ENCODE data around the gene VKORC1. TPM values are rescaled to one million over a fixed set of nuclear protein-coding genes. Genes with fewer than 3 reads are reported as not detected.

VKORC1 gene
- polyA plus RNA-seq, 1 of the 3 experiments (the other 2 are of a cell fraction): 434 TPM

GRCh38 chr16:31080035-31080629 is 14.5 kb downstream of the VKORC1 start:
- WGBS (ENCODE audit: low lambda C conversion rate): 97% methylated on average over 23 of the region's 40 CpGs
- Histone ChIP-seq H3K79me2 (ENCODE audit: insufficient read depth) (peaks cover 68% of the 10 kb centered on the region), H3K4me3 (ENCODE audit: low read depth in 2 of 2, low read length in 1 of 2) (no peak overlapping the region), H3K27me3 (ENCODE audit: insufficient read depth) (no peaks in the 10 kb centered on the region), H2AFZ (ENCODE audit: low read depth) (no peak overlapping the region), H3K9me3 (no peaks in the 10 kb centered on the region), H3K9ac (no peak overlapping the region), H3F3A (replicated peaks; ENCODE audit: insufficient read depth) (no peaks in the 10 kb centered on the region), H3K9me2 (no peaks in the 10 kb centered on the region), H4K20me1 (ENCODE audit: insufficient read depth) (peaks cover 12% of the 10 kb centered on the region; the same call in 1 of the 2 replicates), H3K4me2 (no peak overlapping the region), H3K36me3 (replicated peaks in 1 of 2; ENCODE audit: control insufficient read depth in 1 of 2, insufficient read depth in 2 of 2, low read length in 1 of 2) (peaks cover 27 to 74% of the 10 kb centered on the region in 2 experiments), H3K4me1 (ENCODE audit: control insufficient read depth in 1 of 2, insufficient read depth in 2 of 2, low read depth in 1 of 2, low read length in 1 of 2) (peaks cover 2 to 6% of the 10 kb centered on the region in 2 experiments; a peak in 3 of 4 replicates), H3K27ac (ENCODE audit: low read depth in 2 of 2, low read length in 1 of 2) (no peak overlapping the region)
- ChIA-PET POLR2A (no interaction called here), CTCF (interaction anchor here (0.5 to 1.6 kb wide), 5 partner anchors 21 to 267 kb away, joined by 4 to 5 read pairs (median 4); partner anchors contain the start of gene HSD3B7)
- no peak for TF ChIP-seq CHD2 (IDR thresholded peaks at IDR 0.05; ENCODE audit: low read length, partially characterized antibody)
- no peak for DNase-seq

DNA sequence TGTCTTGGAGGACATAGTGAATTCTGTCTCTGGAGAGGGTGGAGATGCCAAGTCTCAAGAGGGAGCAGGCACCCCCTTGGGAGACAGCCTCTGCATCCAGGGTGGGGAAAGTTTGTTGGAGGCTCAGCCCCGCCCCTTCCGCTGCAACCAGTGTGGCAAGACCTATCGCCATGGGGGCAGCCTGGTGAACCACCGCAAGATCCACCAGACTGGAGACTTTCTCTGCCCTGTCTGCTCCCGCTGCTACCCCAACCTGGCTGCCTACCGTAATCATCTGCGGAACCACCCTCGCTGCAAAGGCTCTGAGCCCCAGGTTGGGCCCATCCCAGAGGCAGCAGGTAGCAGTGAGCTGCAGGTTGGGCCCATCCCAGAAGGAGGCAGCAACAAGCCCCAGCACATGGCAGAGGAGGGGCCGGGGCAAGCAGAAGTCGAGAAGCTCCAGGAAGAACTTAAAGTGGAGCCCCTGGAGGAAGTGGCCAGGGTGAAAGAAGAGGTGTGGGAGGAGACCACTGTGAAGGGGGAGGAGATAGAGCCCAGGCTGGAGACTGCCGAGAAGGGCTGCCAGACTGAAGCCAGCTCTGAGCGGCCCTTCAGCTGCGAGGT is 15.2 kb downstream of the VKORC1 start:
- ChIA-PET CTCF (interaction anchor here (0.5 to 1.6 kb wide), 3 partner anchors 21 to 266 kb away, joined by 4 to 5 read pairs (median 4); no protein-coding TSS in a partner anchor), POLR2A (no interaction called here)

More for the DNA sequence above, 15.2 kb downstream of the VKORC1 start:
- H3K27ac ChIP-seq (ENCODE audit: low read depth in 2 of 2, low read length in 1 of 2): no peak overlapping the region
- DNase-seq: no peak
- H4K20me1 ChIP-seq (ENCODE audit: insufficient read depth): peaks cover 12% of the 10 kb centered on the region; the same call in 1 of the 2 replicates
- H3K9me3 ChIP-seq: no peaks in the 10 kb centered on the region
- peaks cover 2 to 8% of the 10 kb centered on the region in 2 experiments; a peak in 3 of 4 replicates for H3K4me1 ChIP-seq (ENCODE audit: control insufficient read depth in 1 of 2, insufficient read depth in 2 of 2, low read depth in 1 of 2, low read length in 1 of 2)
- TF ChIP-seq EZH2phosphoT487 (IDR thresholded peaks at IDR 0.05; ENCODE audit: borderline replicate concordance, low read depth): no peak
- no peak for TF ChIP-seq TEAD4 (IDR thresholded peaks at IDR 0.05; ENCODE audit: borderline replicate concordance, insufficient read depth)
- TF ChIP-seq, protein P1, sequence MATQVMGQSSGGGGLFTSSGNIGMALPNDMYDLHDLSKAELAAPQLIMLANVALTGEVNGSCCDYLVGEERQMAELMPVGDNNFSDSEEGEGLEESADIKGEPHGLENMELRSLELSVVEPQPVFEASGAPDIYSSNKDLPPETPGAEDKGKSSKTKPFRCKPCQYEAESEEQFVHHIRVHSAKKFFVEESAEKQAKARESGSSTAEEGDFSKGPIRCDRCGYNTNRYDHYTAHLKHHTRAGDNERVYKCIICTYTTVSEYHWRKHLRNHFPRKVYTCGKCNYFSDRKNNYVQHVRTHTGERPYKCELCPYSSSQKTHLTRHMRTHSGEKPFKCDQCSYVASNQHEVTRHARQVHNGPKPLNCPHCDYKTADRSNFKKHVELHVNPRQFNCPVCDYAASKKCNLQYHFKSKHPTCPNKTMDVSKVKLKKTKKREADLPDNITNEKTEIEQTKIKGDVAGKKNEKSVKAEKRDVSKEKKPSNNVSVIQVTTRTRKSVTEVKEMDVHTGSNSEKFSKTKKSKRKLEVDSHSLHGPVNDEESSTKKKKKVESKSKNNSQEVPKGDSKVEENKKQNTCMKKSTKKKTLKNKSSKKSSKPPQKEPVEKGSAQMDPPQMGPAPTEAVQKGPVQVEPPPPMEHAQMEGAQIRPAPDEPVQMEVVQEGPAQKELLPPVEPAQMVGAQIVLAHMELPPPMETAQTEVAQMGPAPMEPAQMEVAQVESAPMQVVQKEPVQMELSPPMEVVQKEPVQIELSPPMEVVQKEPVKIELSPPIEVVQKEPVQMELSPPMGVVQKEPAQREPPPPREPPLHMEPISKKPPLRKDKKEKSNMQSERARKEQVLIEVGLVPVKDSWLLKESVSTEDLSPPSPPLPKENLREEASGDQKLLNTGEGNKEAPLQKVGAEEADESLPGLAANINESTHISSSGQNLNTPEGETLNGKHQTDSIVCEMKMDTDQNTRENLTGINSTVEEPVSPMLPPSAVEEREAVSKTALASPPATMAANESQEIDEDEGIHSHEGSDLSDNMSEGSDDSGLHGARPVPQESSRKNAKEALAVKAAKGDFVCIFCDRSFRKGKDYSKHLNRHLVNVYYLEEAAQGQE (IDR thresholded peaks at IDR 0.05; ENCODE audit: low read depth, low read length): no peak
- no peak for TF ChIP-seq NFIC (IDR thresholded peaks at IDR 0.05; ENCODE audit: borderline replicate concordance)
- no peak for TF ChIP-seq EP300 (IDR thresholded peaks at IDR 0.05; ENCODE audit: borderline replicate concordance in 1 of 2, low read depth in 1 of 2, low read length in 1 of 2)
- TF ChIP-seq GABPA (IDR thresholded peaks at IDR 0.05; ENCODE audit: low read depth): no peak
- TF ChIP-seq USF1 (IDR thresholded peaks at IDR 0.05; ENCODE audit: borderline replicate concordance, low read depth): no peak
- TF ChIP-seq IRF3 (IDR thresholded peaks at IDR 0.05; ENCODE audit: low read depth, low read length): no peak
- no peak for TF ChIP-seq SMC3 (IDR thresholded peaks at IDR 0.05; ENCODE audit: low read depth, low read length)
- no peak for TF ChIP-seq TAF1 (IDR thresholded peaks at IDR 0.05; ENCODE audit: borderline replicate concordance, low read depth, low read length)
- TF ChIP-seq NRF1 (IDR thresholded peaks at IDR 0.05; ENCODE audit: low read depth, low read length): no peak
- TF ChIP-seq USF2 (IDR thresholded peaks at IDR 0.05; ENCODE audit: borderline replicate concordance, low read depth, low read length): no peak
- no peak for TF ChIP-seq RXRA (IDR thresholded peaks at IDR 0.05; ENCODE audit: borderline replicate concordance, low read depth)
- no peak for TF ChIP-seq RFX5 (IDR thresholded peaks at IDR 0.05; ENCODE audit: low read length)
- no peak for TF ChIP-seq FOXM1 (IDR thresholded peaks at IDR 0.05; ENCODE audit: low read depth)
- TF ChIP-seq GATA2 (CRISPR knock-in tag; IDR thresholded peaks at IDR 0.05): no peak
- no peak for TF ChIP-seq YY1 (IDR thresholded peaks at IDR 0.05; ENCODE audit: low read depth)
- TF ChIP-seq MEF2A (IDR thresholded peaks at IDR 0.05; ENCODE audit: borderline replicate concordance, low read depth): no peak
- TF ChIP-seq ELF1 (IDR thresholded peaks at IDR 0.05): no peak
- H3F3A ChIP-seq (replicated peaks; ENCODE audit: insufficient read depth): no peaks in the 10 kb centered on the region
- H2AFZ ChIP-seq (ENCODE audit: low read depth): no peak overlapping the region
- peaks cover 27 to 72% of the 10 kb centered on the region in 2 experiments for H3K36me3 ChIP-seq (replicated peaks in 1 of 2; ENCODE audit: control insufficient read depth in 1 of 2, insufficient read depth in 2 of 2, low read length in 1 of 2)
- H3K27me3 ChIP-seq (ENCODE audit: insufficient read depth): no peaks in the 10 kb centered on the region
- H3K79me2 ChIP-seq (ENCODE audit: insufficient read depth): peaks cover 75% of the 10 kb centered on the region
- no peaks in the 10 kb centered on the region for H3K9me2 ChIP-seq
- H3K4me3 ChIP-seq (ENCODE audit: low read depth in 2 of 2, low read length in 1 of 2): no peak overlapping the region
- WGBS (ENCODE audit: low lambda C conversion rate): 75% methylated on average over 5 of the region's 13 CpGs
- H3K4me2 ChIP-seq: no peak overlapping the region
- no peak overlapping the region for H3K9ac ChIP-seq

All from SK-N-SH (cell line).